KOPT-K1 (cell line): ENCODE data around the gene CCDC85C.
A peak's percentile ranks its signal among the peaks of the same experiment; 100 is the strongest.

ENCODE experiments used
- H3K27ac ChIP-seq: fragments of 200-600 bp; sonication (generic); 2 replicates; pipeline ENCODE4 v1.5.1; 2016; ENCODE audit warnings: antibody characterized with exemption, mild to moderate bottlenecking, low read depth, low read length; ENCODE audit not compliant: poor library complexity, severe bottlenecking
- H3K36me3 ChIP-seq: fragments of 200-600 bp; sonication (generic); 2 replicates; pipeline ENCODE4 v1.5.1; 2017; ENCODE audit warnings: antibody characterized with exemption, mild to moderate bottlenecking, low read length, moderate library complexity; ENCODE audit not compliant: insufficient read depth
- H3K9me3 ChIP-seq: fragments of 200-600 bp; sonication (generic); 2 replicates; pipeline ENCODE4 v1.5.1; 2017; ENCODE audit warnings: antibody characterized with exemption, low read length, mild to moderate bottlenecking; ENCODE audit not compliant: insufficient read depth, poor library complexity, severe bottlenecking

Gene CCDC85C

GRCh38 chr14:99619835-99620834, 16.1 kb upstream of the CCDC85C start:
- no peaks in the 10 kb centered on the region for H3K36me3 ChIP-seq
- no peak overlapping the region for H3K27ac ChIP-seq

DNA sequence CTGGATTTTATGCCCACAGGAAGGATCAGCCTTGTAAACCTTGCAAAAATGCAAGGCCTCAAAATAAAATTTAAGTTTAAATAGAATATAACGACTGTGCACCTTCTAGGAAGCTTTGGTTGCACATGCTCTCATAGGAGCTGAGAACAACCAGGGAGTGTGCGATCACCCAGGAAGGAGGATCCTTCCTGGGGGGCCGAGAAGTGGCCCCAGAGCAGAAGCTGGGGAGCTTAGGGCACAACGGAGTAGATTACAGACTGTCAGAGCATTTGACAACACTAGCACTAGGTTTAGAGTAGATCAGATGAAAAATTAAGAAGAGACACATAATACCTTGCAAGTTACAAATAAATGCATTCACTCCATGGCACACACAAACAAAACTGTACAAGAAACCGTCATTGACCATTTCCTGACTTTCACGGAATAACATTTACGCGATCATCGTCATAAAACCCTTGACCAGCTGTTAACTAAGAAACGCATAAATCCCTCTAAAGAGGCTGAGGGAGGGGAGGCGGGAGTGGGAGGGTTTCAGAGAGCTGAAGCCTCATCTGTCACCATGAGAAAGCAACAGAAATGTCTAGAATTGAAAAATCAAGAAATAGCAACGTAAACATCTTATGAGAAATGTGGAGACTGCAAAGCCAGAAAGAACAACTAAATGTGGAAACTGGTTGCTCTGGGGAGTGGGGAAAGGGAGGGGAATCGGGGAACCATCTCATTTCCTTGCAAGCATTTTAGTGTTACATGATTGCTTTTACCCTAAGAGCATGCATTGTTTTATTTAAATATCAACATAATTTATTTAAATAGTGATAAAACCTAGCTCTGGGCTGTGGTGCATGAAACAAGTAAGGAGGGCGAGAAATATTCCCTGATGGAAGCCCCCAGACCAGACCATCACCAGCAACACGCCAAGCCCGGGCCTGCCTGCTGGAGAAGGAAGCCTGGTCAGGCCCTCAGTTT, 13.1 kb upstream of the CCDC85C start:
- Histone ChIP-seq H3K27ac (no peak overlapping the region), H3K36me3 (no peaks in the 10 kb centered on the region), H3K9me3 (no peaks in the 10 kb centered on the region)

More at GRCh38 chr14:99619835-99620834, 16.1 kb upstream of the CCDC85C start:
- no peaks in the 10 kb centered on the region for H3K9me3 ChIP-seq

DNA sequence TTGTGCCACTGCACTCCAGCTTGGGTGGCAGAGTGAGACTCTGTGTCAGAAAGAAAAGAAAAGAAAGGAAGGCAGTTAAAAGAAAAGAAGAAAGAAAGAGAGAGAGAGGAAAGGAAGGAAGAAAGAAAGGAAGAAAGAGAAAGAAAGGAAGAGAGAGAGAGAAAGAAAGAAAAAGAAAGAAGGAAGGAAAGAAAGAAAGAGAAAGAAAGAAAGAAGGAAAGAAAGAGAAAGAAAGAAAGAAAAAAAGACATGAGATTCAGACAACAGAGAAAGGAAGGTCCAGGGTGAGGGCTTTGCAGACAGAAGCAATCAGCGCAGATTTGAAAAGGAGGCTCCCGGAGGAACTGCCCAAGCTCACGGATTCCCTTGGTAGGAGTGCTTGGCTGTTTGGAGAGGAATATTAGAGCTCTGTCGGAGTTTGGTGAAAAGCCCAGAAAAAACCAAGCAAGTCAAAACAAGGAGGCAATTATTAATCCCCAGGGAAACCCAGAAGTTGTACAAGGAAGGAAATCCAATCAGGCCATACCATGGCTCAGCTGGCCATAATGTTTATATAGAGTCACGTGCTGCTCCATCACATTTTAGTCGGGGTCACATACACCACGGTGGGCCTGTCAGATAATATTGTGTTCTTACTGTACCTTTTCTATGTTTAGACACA, 11.6 kb upstream of the CCDC85C start:
- Histone ChIP-seq H3K27ac (no peak overlapping the region), H3K9me3 (no peaks in the 10 kb centered on the region), H3K36me3 (no peaks in the 10 kb centered on the region)

- Histone ChIP-seq H3K27ac (no peak overlapping the region), H3K36me3 (no peaks in the 10 kb centered on the region), H3K9me3 (no peaks in the 10 kb centered on the region)
These were observed 8.8 kb upstream of the CCDC85C start for GRCh38 chr14:99612738-99613330.

- no peaks in the 10 kb centered on the region for H3K9me3 ChIP-seq
- H3K36me3 ChIP-seq, result no peaks in the 10 kb centered on the region
- no peak overlapping the region for H3K27ac ChIP-seq
These were observed 8.2 kb upstream of the CCDC85C start for GRCh38 chr14:99612071-99612737.

GRCh38 chr14:99611646-99612045, 7.6 kb upstream of the CCDC85C start:
- no peak overlapping the region for H3K27ac ChIP-seq
- H3K9me3 ChIP-seq, result no peaks in the 10 kb centered on the region
- H3K36me3 ChIP-seq, result no peaks in the 10 kb centered on the region

DNA sequence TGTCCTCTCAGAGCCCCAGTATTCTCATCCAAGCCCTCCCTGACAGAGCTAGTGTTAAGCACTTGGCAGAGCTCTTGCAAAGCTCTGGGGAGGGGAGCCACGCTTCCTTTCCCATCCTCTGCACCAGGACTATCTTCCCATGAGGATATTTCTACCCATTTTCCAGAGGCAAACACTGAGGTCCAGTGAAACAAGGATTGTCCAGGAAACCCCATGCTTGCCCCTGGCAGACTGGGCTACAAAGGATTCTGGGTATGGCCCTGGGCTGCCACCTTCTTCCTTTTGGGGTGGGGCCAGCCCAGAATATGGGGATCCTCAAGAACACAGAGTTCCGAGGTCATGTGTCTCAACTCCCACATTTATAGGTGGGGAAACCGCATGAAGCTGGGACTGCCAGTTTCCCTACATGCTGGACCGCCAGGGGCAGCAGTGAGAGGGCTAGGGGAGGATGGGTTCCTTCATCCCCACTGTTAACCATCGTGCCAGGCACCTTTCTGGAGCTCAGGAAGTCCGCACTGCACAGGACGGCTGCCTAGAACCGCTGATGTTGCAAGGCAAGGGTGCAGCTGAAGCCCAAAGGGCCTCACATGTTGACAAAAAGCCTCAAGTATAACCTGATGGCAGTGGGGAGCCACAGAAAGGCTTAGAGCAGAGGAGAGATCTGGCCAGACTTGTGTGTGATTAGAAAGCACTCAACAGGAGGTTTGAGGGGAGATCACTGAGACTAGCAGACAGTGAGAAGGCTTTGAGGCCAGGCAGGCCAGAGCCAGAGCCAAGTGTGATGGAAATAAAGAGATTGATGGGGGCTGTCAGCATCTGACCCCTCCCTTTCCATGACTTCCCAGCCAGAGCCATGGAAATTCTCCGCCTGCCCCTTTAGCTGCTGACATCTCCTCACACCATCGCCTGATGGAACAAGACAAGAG, 5.5 kb upstream of the CCDC85C start:
- Histone ChIP-seq H3K27ac (no peak overlapping the region), H3K36me3 (no peaks in the 10 kb centered on the region), H3K9me3 (no peaks in the 10 kb centered on the region)

DNA sequence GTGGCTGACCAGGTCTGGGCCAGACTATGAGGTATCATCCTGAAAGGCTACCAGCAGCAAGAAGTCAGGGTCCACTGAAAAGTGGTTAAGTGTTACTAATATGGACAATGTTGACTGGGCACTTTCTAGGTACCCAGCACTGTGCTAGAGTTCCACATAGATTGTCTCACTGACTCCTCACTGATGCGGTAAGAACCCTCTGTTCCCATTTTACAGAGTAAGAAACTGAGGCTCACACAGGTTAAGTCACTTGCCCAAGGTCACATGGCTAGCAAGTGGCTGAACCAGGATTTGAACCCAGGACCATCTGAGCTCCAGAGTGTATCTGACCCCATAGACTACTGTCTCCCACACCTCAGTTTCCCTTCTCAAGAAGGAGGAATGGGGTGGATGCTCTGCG, 4.6 kb upstream of the CCDC85C start:
- no peak overlapping the region for H3K27ac ChIP-seq
- H3K36me3 ChIP-seq, result no peaks in the 10 kb centered on the region
- H3K9me3 ChIP-seq, result no peaks in the 10 kb centered on the region

- peak overlapping the region; percentile 92 for H3K27ac ChIP-seq
- no peaks in the 10 kb centered on the region for H3K9me3 ChIP-seq
These were observed 2.4 kb upstream of the CCDC85C start for GRCh38 chr14:99606359-99606758.

DNA sequence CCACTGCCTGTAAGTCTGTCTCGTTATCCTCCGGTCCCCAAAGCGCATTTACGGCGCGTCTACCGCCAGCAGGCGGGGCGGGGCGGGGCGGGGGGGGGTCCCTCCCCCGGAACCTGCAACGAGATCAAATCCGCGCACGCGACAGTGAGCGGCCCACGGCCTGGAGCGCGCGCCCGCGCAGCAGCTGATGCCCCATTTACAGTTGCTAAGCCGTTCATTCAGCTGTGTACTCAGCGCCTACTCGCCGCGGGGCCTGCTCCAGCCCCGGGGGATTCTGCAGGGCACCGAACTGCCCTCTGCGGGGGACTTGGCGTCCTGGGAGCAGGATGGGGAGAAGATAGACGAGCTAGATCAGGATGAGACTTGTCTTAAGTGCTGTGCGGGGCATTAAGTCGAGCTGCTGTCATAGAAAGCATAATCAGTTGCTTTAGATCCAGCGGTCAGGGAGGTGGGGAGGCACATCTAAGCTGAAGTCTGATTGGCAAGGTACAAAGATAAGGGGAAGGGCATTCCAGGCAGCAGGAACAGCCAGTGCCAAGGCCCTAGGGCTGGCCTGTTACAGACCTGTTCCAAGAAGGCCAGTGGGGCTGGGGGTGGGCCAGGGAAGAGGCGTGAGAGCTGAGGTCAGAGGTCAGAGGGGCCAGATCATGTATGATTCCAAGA, 1.4 kb upstream of the CCDC85C start:
- Histone ChIP-seq H3K9me3 (no peaks in the 10 kb centered on the region), H3K36me3 (no peaks in the 10 kb centered on the region; the same call in 1 of the 2 replicates), H3K27ac (peak overlapping the region; percentile 92)

More at GRCh38 chr14:99606359-99606758, 2.4 kb upstream of the CCDC85C start:
- no peaks in the 10 kb centered on the region for H3K36me3 ChIP-seq

DNA sequence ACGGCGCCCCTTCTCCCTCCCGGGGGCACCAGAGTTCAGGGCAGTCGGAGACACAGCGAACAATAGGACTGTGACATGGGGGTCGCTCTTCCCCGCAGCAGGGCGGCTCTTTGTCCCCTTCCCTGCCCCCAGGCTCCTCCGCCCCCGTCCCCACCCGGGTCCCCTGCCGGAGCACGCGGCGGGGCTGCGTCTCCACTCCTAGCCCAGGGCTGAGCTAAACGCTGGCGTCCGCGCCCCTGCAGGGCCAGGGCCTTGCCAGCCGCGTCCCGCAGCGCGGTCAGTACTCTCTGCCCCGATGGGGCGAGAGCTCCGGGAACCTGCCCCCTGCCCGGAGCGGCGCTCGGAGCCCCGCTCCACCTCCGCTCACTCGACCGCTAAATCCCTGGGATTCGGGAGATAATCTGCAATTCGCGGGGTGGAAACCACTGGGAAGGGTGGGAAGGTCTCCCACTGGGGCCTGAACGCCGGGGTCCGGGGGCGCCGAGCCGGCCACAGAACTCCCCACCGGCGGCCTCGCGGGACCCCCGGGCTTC, 825 bp upstream of the CCDC85C start:
- no peaks in the 10 kb centered on the region for H3K9me3 ChIP-seq
- no peaks in the 10 kb centered on the region; the same call in 1 of the 2 replicates for H3K36me3 ChIP-seq
- peak overlapping the region; percentile 92 for H3K27ac ChIP-seq

DNA sequence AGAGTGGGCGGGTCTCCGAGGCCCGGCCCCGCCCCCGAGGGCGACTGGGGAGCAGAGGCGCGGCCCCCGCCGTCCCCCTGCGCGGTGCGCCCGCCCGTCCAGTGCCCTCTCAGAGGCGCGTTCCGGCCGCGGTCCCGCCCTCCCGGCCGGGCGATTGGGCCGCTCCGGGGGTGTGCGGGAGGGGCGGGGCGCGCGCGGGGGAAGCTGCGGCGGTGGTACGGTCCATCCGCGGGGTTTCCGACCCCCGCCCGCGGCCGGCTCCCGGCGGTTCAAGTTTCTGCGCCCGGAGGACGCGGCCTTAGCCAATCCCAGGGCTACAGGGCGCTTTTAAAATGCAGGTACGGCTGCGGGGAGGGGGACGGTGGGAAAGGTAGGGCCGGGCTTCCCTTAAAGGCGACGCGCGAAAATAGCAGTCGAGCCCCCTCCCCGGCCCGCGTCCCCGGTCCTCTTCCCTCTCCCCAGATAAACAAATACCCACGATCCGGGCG, 315 bp upstream of the CCDC85C start:
- H3K36me3 ChIP-seq, result no peaks in the 10 kb centered on the region; the same call in 1 of the 2 replicates
- H3K27ac ChIP-seq, result peak overlapping the region; percentile 92

More for the DNA sequence above, 315 bp upstream of the CCDC85C start:
- no peaks in the 10 kb centered on the region for H3K9me3 ChIP-seq
